ENCODE measurements around the gene PLAU. TPM values are rescaled to one million over a fixed set of nuclear protein-coding genes. Genes with fewer than 3 reads are reported as not detected.

The PLAU gene
- total and polyA plus RNA-seq, 8 donors, result 1.4 to 29.0 (median 1.9) TPM

GRCh38 chr10:73873142-73873837, 37.6 kb upstream of the PLAU start:
- Histone ChIP-seq H3K36me3 (peaks cover 0 to 11% of the 10 kb centered on the region in 2 donors), H3K27me3 (no peaks in the 10 kb centered on the region), H3K27ac (peak overlapping the region in 1 of 2 donors; percentile 80), H3K4me3 (peak overlapping the region; percentile 72 to 73), H3K4me1 (peaks cover 15 to 56% of the 10 kb centered on the region in 2 donors), H3K9me3 (no peaks in the 10 kb centered on the region)
- no peak for DNase-seq
- ATAC-seq, result no peak
- intact Hi-C loops (cut with DNase I), result no loop called here
- TF ChIP-seq CTCF (IDR thresholded peaks at IDR 0.05), result no peak

- H3K27me3 ChIP-seq, result no peaks in the 10 kb centered on the region
- H3K4me1 ChIP-seq, result peaks cover 15 to 52% of the 10 kb centered on the region in 2 donors
- no peak for DNase-seq
- ATAC-seq, result no peak
- intact Hi-C loops (cut with DNase I), result no loop called here
- TF ChIP-seq CTCF (IDR thresholded peaks at IDR 0.05), result no peak
- H3K9me3 ChIP-seq, result no peaks in the 10 kb centered on the region
- peaks cover 0 to 7% of the 10 kb centered on the region in 2 donors for H3K36me3 ChIP-seq
- peak overlapping the region in 1 of 2 donors; percentile 80 for H3K27ac ChIP-seq
- H3K4me3 ChIP-seq, result peak overlapping the region; percentile 72 to 73
Observed at GRCh38 chr10:73873838-73874215, 37.1 kb upstream of the PLAU start.

GRCh38 chr10:73874267-73875138, 36.4 kb upstream of the PLAU start, which contains the start of gene CAMK2G:
Gene CAMK2G (minus strand): TSS chr10:73874555. CDS start chr10:73874461, 94 bp downstream.
- no peak for TF ChIP-seq CTCF (IDR thresholded peaks at IDR 0.05)
- Histone ChIP-seq H3K4me1 (peaks cover 17 to 54% of the 10 kb centered on the region in 2 donors), H3K9me3 (no peaks in the 10 kb centered on the region), H3K36me3 (peaks cover 0 to 6% of the 10 kb centered on the region in 2 donors), H3K4me3 (peak within 1 kb of the TSS; percentile 72 to 73), H3K27me3 (no peaks in the 10 kb centered on the region), H3K27ac (peak within 1 kb of the TSS; percentile 48 to 80)
- peak; percentile 89 for ATAC-seq
- DNase-seq, result peak; percentile 57 to 97 (median 88)
- intact Hi-C loops (cut with DNase I), result no loop called here

GRCh38 chr10:73875139-73875475, 35.8 kb upstream of the PLAU start:
- intact Hi-C loops (cut with DNase I), result no loop called here
- Histone ChIP-seq H3K36me3 (no peaks in the 10 kb centered on the region), H3K4me3 (peak overlapping the region; percentile 51 to 73), H3K4me1 (peaks cover 18 to 60% of the 10 kb centered on the region in 2 donors), H3K9me3 (no peaks in the 10 kb centered on the region), H3K27ac (peak overlapping the region in 1 of 2 donors; percentile 80), H3K27me3 (no peaks in the 10 kb centered on the region)
- DNase-seq (no peak), ATAC-seq (no peak)
- TF ChIP-seq CTCF (IDR thresholded peaks at IDR 0.05), result no peak

- ATAC-seq (peak; percentile 3), DNase-seq (no peak)
- H3K36me3 ChIP-seq, result no peaks in the 10 kb centered on the region
- no peak for TF ChIP-seq CTCF (IDR thresholded peaks at IDR 0.05)
- no peaks in the 10 kb centered on the region for H3K27me3 ChIP-seq
- intact Hi-C loops (cut with DNase I), result no loop called here
- H3K9me3 ChIP-seq, result no peaks in the 10 kb centered on the region
- peak overlapping the region in 1 of 2 donors; percentile 47 for H3K27ac ChIP-seq
- no peak overlapping the region for H3K4me3 ChIP-seq
- peaks cover 18 to 54% of the 10 kb centered on the region in 2 donors for H3K4me1 ChIP-seq
Observed at GRCh38 chr10:73876157-73876556, 34.8 kb upstream of the PLAU start.
